Measurements from ENCODE around the gene USP8. TPM values are rescaled to one million over a fixed set of nuclear protein-coding genes. Genes with fewer than 3 reads are reported as not detected.

Gene USP8
- total RNA-seq, 1 experiment from 2014 or later: 62.1 TPM

- no peak overlapping the region for H2AFZ ChIP-seq (ENCODE audit: low read length)
- DNase-seq: no peak
- no peaks in the 10 kb centered on the region for H3K9me2 ChIP-seq (replicated peaks; ENCODE audit: insufficient read depth, low read length)
- H3K4me2 ChIP-seq (ENCODE audit: low read depth, low read length, poor library complexity, severe bottlenecking): no peak overlapping the region
- H3K4me1 ChIP-seq (ENCODE audit: low read length): no peaks in the 10 kb centered on the region
- no peaks in the 10 kb centered on the region for H3K9me3 ChIP-seq (ENCODE audit: low read length)
- no peaks in the 10 kb centered on the region for H3K79me2 ChIP-seq (ENCODE audit: low read length)
- no peak overlapping the region for H3K9ac ChIP-seq (ENCODE audit: low read length)
- no peak overlapping the region for H3K27ac ChIP-seq (ENCODE audit: low read length)
- H3K27me3 ChIP-seq (ENCODE audit: low read length): no peaks in the 10 kb centered on the region
- no peaks in the 10 kb centered on the region for H3K36me3 ChIP-seq (ENCODE audit: insufficient read depth, low read length)
- no peaks in the 10 kb centered on the region for H4K20me1 ChIP-seq (ENCODE audit: insufficient read depth, low read depth, low read length)
- no peak overlapping the region for H3K4me3 ChIP-seq (ENCODE audit: low read length)
Measured at GRCh38 chr15:50552238-50552637, 128.0 kb downstream of the USP8 start.

- Histone ChIP-seq H3K36me3 (ENCODE audit: insufficient read depth, low read length) (peaks cover 12% of the 10 kb centered on the region; the same call in 1 of the 2 replicates), H4K20me1 (ENCODE audit: insufficient read depth, low read depth, low read length) (no peaks in the 10 kb centered on the region), H3K4me1 (ENCODE audit: low read length) (no peaks in the 10 kb centered on the region), H3K9me3 (ENCODE audit: low read length) (no peaks in the 10 kb centered on the region), H3K79me2 (ENCODE audit: low read length) (no peaks in the 10 kb centered on the region), H3K4me3 (ENCODE audit: low read length) (no peak overlapping the region), H3K9ac (ENCODE audit: low read length) (no peak overlapping the region), H3K27ac (ENCODE audit: low read length) (no peak overlapping the region), H3K27me3 (ENCODE audit: low read length) (no peaks in the 10 kb centered on the region), H3K9me2 (replicated peaks; ENCODE audit: insufficient read depth, low read length) (no peaks in the 10 kb centered on the region), H2AFZ (ENCODE audit: low read length) (no peak overlapping the region), H3K4me2 (ENCODE audit: low read depth, low read length, poor library complexity, severe bottlenecking) (no peak overlapping the region)
- DNase-seq: no peak
Measured at GRCh38 chr15:50556642-50557371, 132.6 kb downstream of the USP8 start.

GRCh38 chr15:50558012-50558411, 133.8 kb downstream of the USP8 start:
- no peaks in the 10 kb centered on the region for H3K4me1 ChIP-seq (ENCODE audit: low read length)
- no peaks in the 10 kb centered on the region for H3K9me2 ChIP-seq (replicated peaks; ENCODE audit: insufficient read depth, low read length)
- DNase-seq: no peak
- H4K20me1 ChIP-seq (ENCODE audit: insufficient read depth, low read depth, low read length): no peaks in the 10 kb centered on the region
- peaks cover 13% of the 10 kb centered on the region; the same call in 1 of the 2 replicates for H3K36me3 ChIP-seq (ENCODE audit: insufficient read depth, low read length)
- no peak overlapping the region for H3K4me3 ChIP-seq (ENCODE audit: low read length)
- no peak overlapping the region for H2AFZ ChIP-seq (ENCODE audit: low read length)
- no peaks in the 10 kb centered on the region for H3K9me3 ChIP-seq (ENCODE audit: low read length)
- H3K4me2 ChIP-seq (ENCODE audit: low read depth, low read length, poor library complexity, severe bottlenecking): no peak overlapping the region
- H3K27ac ChIP-seq (ENCODE audit: low read length): no peak overlapping the region
- no peak overlapping the region for H3K9ac ChIP-seq (ENCODE audit: low read length)
- H3K79me2 ChIP-seq (ENCODE audit: low read length): no peaks in the 10 kb centered on the region
- no peaks in the 10 kb centered on the region for H3K27me3 ChIP-seq (ENCODE audit: low read length)

- Histone ChIP-seq H2AFZ (ENCODE audit: low read length) (no peak overlapping the region), H3K36me3 (ENCODE audit: insufficient read depth, low read length) (peaks cover 13% of the 10 kb centered on the region; the same call in 1 of the 2 replicates), H3K9me3 (ENCODE audit: low read length) (no peaks in the 10 kb centered on the region), H3K9ac (ENCODE audit: low read length) (no peak overlapping the region), H3K4me3 (ENCODE audit: low read length) (no peak overlapping the region), H3K27ac (ENCODE audit: low read length) (no peak overlapping the region), H4K20me1 (ENCODE audit: insufficient read depth, low read depth, low read length) (no peaks in the 10 kb centered on the region), H3K27me3 (ENCODE audit: low read length) (no peaks in the 10 kb centered on the region), H3K9me2 (replicated peaks; ENCODE audit: insufficient read depth, low read length) (no peaks in the 10 kb centered on the region), H3K4me1 (ENCODE audit: low read length) (no peaks in the 10 kb centered on the region), H3K4me2 (ENCODE audit: low read depth, low read length, poor library complexity, severe bottlenecking) (no peak overlapping the region), H3K79me2 (ENCODE audit: low read length) (0 out of 2 replicates have a peak, but pooled peaks cover 3% of the 10 kb centered on the region)
- no peak for DNase-seq
Measured at GRCh38 chr15:50562735-50563640, 138.8 kb downstream of the USP8 start.

GRCh38 chr15:50563756-50564155, 139.6 kb downstream of the USP8 start:
- Histone ChIP-seq H4K20me1 (ENCODE audit: insufficient read depth, low read depth, low read length) (no peaks in the 10 kb centered on the region), H3K9ac (ENCODE audit: low read length) (no peak overlapping the region), H3K4me3 (ENCODE audit: low read length) (no peak overlapping the region), H3K27me3 (ENCODE audit: low read length) (no peaks in the 10 kb centered on the region), H3K36me3 (ENCODE audit: insufficient read depth, low read length) (peaks cover 18% of the 10 kb centered on the region; the same call in 1 of the 2 replicates), H3K9me2 (replicated peaks; ENCODE audit: insufficient read depth, low read length) (no peaks in the 10 kb centered on the region), H3K9me3 (ENCODE audit: low read length) (no peaks in the 10 kb centered on the region), H3K4me2 (ENCODE audit: low read depth, low read length, poor library complexity, severe bottlenecking) (no peak overlapping the region), H3K4me1 (ENCODE audit: low read length) (no peaks in the 10 kb centered on the region), H2AFZ (ENCODE audit: low read length) (no peak overlapping the region), H3K27ac (ENCODE audit: low read length) (no peak overlapping the region), H3K79me2 (ENCODE audit: low read length) (0 out of 2 replicates have a peak, but pooled peaks cover 3% of the 10 kb centered on the region)
- DNase-seq: no peak

Small RNA genes within 50 kb of the gene (small RNA-seq; reads per million reads assigned to genes)
- gene RNA5SP395: 0.36 reads per million

Other genes with a start within 250 kb of the USP8 start
- not detected in 2 replicates for gene SLC27A2, start 242.2 kb upstream of the USP8 start, total RNA-seq (2014; rRNA removed; shearing (Covaris generic); ENCODE audit: low replicate concordance)
- gene HDC, start 158.7 kb upstream of the USP8 start, total RNA-seq (2014; rRNA removed; shearing (Covaris generic); ENCODE audit: low replicate concordance): not detected in 2 replicates
- 30.4 and 38.2 TPM in 2 replicates for gene GABPB1, start 69.2 kb upstream of the USP8 start, total RNA-seq (2014; rRNA removed; shearing (Covaris generic); ENCODE audit: low replicate concordance)
- gene USP50, start 122.3 kb downstream of the USP8 start, total RNA-seq (2014; rRNA removed; shearing (Covaris generic); ENCODE audit: low replicate concordance): not detected in 2 replicates